Gastroesophageal sphincter (tissue), 3 donors: Measurements from ENCODE around the gene LGALS8.

ENCODE experiments used
- POLR2A ChIP-seq, 2 donors: fragments of 450-650 bp; IDR thresholded peaks; one replicate each; pipeline ENCODE4 v1.6.1; 2017; ENCODE audit warnings: antibody characterized with exemption in 2 of 2, mild to moderate bottlenecking in 2 of 2, moderate library complexity in 1 of 2
- POLR2AphosphoS5 ChIP-seq: sonication (generic); formaldehyde crosslinking; IDR thresholded peaks from one replicate; pipeline ENCODE4 v1.6.1; 2017; ENCODE audit warnings: antibody characterized with exemption
- TF ChIP-seq, protein P1 (sequence below), 4 experiments: fragments of 200-600 bp in 2 of 4; fragments of 450-650 bp in 2 of 4; sonication (generic) in 1 of 4; IDR thresholded peaks; one replicate each; pipeline ENCODE4 v1.5.1; 2017 to 2019; ENCODE audit warnings: antibody characterized with exemption in 4 of 4, mild to moderate bottlenecking in 2 of 4, moderate library complexity in 2 of 4

GRCh38 chr1:236489710-236490377 is 33.9 kb upstream of the LGALS8 start:
- TF ChIP-seq, protein P1, sequence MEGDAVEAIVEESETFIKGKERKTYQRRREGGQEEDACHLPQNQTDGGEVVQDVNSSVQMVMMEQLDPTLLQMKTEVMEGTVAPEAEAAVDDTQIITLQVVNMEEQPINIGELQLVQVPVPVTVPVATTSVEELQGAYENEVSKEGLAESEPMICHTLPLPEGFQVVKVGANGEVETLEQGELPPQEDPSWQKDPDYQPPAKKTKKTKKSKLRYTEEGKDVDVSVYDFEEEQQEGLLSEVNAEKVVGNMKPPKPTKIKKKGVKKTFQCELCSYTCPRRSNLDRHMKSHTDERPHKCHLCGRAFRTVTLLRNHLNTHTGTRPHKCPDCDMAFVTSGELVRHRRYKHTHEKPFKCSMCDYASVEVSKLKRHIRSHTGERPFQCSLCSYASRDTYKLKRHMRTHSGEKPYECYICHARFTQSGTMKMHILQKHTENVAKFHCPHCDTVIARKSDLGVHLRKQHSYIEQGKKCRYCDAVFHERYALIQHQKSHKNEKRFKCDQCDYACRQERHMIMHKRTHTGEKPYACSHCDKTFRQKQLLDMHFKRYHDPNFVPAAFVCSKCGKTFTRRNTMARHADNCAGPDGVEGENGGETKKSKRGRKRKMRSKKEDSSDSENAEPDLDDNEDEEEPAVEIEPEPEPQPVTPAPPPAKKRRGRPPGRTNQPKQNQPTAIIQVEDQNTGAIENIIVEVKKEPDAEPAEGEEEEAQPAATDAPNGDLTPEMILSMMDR (IDR thresholded peaks at IDR 0.05) = peak in 3 of 4 experiments; percentile 53 to 67 (median 65)
- TF ChIP-seq POLR2A (IDR thresholded peaks at IDR 0.05) (no peak), POLR2AphosphoS5 (no peak)
